GM19372 (cell line): Measurements from ENCODE around the gene SLCO2B1.

ENCODE experiments used
- ATAC-seq: cut with Tn5 transposase; IDR thresholded peaks from one replicate; pipeline ENCODE4 v1.9.1; 2021; ENCODE audit warnings: mild to moderate bottlenecking, low read depth, moderate library complexity; ENCODE audit not compliant: unreplicated experiment

SLCO2B1 gene

DNA sequence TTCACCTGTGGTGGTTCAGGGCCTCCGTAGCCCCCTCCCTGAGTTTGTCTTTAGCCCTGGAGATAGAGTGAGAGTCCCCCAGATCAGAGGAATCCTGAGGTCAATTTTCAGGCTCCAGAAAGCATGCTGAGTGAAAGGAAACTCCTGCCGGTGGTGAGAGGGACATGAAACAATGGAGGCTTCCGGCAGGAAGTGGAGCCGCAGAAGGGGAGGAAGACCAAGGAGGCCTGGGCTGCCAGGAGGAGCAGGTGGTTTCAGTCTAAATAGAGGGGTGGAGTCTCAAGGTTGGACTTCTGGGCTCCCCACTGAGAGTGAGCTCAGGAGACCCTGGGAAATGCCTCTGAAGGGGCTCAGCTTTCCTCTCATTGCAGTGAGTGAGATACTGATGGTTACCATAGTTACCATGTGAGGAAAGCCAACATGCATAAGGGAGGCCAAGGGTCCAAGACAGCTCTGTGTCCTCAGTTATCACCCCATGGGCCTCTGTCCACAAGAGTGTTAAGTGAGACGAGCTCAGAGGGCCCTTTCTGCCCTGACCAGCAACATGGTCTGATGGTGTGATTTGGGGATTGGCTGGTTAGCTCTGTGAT lies 10.7 kb downstream of the SLCO2B1 start:
- no peak for ATAC-seq

GRCh38 chr11:75162954-75163353 lies 12.0 kb downstream of the SLCO2B1 start:
- ATAC-seq = no peak

DNA sequence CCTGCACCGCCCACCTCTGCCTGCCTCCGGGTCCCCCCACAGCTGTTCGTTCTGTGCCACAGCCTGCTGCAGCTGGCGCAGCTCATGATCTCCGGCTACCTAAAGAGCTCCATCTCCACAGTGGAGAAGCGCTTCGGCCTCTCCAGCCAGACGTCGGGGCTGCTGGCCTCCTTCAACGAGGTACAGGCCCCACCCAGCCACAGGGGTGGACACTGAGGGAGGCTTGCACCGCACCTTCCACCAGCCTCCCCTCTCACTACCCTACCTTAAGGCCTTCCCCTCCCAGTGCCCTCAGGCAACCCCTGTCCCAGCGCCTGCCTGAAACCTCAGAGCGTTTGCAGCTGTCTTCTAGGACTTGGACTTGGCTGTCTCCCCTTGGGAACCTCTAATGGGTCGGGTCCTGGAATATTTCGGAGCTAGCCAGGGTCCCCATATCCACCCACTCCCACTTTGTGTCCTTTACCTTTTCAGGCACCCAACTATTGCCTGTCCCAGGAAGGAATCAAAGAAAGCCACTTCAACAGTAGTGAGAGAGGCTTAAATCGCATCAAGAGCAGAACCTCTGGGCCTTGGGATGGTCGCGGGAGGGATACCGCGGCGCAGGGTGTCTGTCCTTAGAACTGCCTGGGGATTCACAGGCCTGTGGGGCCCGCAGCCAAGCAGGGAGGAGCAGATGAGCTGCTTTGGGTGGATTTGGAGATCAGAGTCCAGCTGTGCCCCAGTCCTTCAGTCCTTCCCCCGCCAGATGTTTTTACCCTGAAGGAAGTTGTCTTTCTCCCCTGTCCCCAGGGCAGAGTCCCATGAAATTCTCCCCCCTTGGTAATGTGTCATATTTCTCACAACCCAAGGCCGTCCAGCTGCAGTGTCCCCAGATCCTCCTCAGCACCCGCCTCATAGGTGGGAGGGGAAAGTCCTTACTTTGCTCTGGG lies 13.3 kb downstream of the SLCO2B1 start:
- no peak for ATAC-seq

DNA sequence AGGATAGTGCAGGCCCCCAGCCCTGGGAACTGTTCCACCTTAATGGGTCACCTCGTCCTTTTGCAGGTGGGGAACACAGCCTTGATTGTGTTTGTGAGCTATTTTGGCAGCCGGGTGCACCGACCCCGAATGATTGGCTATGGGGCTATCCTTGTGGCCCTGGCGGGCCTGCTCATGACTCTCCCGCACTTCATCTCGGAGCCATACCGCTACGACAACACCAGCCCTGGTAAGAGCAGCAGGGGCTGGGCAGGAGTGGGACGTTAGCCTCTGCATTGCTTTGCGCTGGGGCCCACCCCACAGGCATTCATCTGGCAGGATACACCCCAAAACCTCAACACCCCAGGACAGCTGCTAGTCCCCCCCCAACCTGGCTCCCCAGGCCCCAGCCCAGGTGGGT lies 14.8 kb downstream of the SLCO2B1 start:
- no peak for ATAC-seq

DNA sequence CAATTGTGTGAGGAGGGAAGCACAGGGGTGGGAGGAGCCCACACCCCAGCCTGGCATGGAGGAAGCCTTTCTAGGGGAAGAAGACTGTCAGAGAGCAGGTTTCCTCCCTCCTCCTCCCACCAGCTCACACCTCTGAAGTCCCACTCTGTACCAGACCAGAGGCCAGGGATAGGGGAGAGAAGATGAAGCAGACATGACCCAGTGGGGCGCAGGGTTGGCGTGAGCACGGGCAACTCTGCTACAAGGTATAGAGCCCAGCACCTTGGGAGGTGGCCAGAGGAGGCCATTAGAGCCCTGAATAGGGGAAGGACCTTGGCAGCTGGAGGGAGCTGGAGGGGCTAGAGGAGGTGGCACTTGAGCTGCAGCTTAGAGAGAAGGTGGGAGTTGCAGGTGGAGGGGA lies 15.9 kb downstream of the SLCO2B1 start:
- no peak for ATAC-seq

DNA sequence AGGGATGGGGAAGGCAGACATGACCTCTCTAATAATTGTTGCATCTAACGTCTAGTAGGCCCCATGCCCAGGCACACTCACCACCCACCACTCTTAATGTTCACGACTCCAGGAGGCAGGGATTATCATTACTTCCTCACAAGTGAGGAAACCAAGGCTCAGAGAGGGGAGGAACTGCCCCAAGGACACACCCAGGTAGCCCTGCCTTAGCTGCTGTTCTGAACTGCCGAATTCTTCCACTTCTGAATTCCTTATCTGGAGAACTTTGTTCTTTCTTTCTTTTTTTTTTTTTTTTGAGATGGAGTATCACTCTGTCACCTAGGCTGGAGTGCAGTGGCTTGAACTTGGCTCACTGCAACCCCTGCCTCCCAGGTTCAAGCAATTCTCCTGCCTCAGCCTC lies 16.7 kb downstream of the SLCO2B1 start:
- no peak for ATAC-seq

DNA sequence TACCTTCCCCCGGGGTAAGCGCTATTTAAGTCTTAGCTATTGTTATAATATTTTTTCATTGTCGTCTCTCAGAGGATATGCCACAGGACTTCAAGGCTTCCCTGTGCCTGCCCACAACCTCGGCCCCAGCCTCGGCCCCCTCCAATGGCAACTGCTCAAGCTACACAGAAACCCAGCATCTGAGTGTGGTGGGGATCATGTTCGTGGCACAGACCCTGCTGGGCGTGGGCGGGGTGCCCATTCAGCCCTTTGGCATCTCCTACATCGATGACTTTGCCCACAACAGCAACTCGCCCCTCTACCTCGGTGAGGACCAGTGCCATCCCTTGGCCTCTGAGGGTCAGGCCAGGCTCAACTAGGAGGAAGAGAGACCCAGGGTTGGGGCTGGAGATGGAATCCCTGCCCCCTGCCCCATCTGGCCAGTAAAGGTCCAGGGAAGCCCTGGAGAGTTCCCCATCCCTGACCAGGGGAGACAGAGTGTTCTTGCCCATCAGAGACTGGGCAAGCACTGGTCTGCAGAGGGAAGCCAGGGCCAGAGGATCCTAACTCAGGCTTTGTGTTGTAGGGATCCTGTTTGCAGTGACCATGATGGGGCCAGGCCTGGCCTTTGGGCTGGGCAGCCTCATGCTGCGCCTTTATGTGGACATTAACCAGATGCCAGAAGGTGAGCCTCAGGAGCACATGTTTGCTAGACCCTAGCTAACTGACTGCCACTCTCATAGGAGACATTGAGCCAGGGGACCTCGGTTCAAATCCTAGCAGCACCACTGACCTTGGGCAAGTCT lies 18.4 kb downstream of the SLCO2B1 start:
- no peak for ATAC-seq

DNA sequence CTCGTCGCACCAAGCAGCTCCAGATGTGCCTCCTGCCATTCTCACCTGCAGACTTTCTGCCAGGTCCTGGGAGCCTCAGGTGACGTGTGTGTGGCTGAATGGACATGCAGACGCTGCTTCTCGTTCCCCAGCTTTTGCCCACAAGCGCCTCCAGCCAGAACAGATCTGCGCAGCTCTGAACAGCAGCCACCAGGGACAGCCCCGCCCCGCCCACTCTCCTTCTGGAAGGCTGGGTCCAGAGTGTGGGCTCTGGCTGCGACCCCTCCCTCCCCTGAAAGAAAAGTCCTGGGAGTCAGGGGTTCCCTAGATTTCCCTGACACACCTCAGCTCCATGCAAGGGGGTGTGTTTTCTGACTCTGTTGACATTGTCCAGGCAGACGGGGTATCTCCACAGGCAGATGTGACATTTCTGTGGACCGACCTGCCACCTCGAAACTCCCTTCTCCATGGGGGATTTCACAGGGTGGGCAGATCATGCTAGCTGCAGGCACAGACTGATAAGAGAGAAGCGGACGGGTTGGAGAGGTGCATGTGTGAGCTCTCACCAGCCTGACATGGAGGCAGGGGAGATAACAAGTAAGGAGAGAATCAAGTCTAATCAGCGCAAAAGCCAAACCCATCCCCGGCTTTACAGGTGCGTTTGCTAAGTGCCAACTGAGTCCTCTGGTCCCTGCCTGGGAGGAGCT lies 19.8 kb downstream of the SLCO2B1 start:
- no peak for ATAC-seq

DNA sequence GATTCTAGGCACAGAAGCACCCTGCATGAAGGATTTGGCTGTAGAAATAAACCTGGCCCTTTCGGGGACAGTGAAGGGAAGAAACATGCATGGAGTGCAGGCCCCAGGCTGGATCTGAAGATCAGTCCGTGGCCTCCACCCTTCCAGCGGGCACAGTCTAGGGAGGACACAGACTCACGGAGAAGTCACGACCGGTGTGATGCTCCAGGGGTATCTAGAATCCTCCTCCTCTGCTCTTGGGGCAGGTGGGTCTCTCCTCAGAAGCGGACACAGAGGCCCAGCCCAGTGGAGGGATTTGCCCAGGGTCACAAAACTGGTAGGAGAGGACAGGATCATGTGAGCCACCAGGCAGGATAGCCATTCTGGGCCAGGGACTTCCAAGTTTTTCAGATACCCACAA lies 22.4 kb downstream of the SLCO2B1 start:
- ATAC-seq = no peak

- ATAC-seq = no peak
Observed at GRCh38 chr11:75174781-75175370, 24.0 kb downstream of the SLCO2B1 start.

GRCh38 chr11:75182664-75183063 lies 31.8 kb downstream of the SLCO2B1 start:
- no peak for ATAC-seq

- ATAC-seq = no peak
Observed at GRCh38 chr11:75184051-75184450, 33.1 kb downstream of the SLCO2B1 start.

DNA sequence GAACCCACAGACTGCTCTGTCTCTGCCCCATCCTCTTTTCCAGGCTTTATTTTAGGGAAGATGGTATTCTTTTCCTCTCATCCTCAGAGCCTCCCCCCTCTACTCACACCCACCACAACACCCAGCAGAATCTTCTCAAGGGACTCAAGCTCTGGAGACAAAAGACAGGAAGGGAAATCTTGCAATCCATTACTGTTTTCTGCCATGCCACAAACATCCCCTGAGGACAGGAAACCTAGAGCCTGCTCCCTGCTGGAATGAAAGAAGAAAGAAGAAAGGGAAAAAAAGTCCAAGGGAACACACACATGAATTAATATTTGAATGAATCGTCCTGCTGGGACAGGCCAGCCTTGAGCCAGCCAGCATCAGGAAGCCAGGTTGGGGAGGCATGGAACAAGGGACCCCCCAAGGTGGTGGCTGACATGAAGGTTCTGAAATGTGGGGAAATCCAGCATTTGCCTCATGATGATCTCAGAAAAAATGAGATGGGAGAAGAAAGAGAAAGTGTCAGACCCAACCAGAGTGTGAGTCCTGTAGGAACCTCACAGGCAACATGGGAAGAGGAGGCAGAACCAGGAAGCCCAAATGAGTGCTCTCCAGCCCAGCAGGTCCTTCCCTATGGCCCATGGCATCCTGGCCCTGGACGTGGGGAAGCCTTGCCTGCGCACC lies 34.0 kb downstream of the SLCO2B1 start:
- ATAC-seq = no peak

- no peak for ATAC-seq
Observed at GRCh38 chr11:75185866-75186265, 35.0 kb downstream of the SLCO2B1 start.

GRCh38 chr11:75186999-75187398 lies 36.1 kb downstream of the SLCO2B1 start:
- no peak for ATAC-seq

DNA sequence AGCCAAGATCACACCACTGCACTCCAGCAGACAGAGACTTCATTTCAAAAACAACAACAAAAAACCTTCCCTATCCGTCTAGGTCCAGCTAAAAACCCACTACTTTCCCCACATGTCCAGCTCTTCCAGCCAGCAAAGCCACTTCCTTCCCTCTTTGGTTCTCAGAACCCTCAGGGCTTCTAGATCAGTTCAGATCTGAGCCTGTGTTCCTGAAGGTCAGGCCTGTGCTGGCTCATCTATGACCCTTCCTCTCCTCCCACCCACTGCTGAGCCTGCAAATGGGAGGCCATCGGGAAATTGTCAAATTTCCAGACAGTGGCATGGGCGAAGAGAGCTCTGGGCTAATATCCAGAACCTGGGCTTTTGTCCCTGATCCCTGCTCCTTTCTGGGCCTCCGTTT lies 37.8 kb downstream of the SLCO2B1 start:
- no peak for ATAC-seq

GRCh38 chr11:75189108-75189507 lies 38.2 kb downstream of the SLCO2B1 start:
- no peak for ATAC-seq

DNA sequence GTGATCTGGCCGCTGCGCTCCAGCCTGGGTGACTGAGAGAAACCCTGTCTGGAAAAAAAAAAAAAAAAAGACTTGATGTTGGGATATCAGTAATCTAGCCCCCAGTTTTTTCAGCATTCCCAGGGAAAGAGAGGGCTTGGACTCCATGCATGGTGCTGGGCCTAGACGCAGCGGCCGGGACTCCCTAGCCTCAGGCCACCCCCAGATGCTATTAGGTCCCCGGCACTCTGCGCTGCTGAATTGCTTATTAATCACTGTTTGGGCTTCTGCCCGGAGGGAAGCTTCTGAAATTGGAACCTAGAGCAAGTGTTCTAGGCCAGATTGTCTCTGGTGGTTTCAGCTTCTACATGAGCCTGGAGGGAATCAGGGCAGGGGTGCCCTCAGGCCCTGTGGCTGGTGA lies 39.0 kb downstream of the SLCO2B1 start:
- no peak for ATAC-seq

DNA sequence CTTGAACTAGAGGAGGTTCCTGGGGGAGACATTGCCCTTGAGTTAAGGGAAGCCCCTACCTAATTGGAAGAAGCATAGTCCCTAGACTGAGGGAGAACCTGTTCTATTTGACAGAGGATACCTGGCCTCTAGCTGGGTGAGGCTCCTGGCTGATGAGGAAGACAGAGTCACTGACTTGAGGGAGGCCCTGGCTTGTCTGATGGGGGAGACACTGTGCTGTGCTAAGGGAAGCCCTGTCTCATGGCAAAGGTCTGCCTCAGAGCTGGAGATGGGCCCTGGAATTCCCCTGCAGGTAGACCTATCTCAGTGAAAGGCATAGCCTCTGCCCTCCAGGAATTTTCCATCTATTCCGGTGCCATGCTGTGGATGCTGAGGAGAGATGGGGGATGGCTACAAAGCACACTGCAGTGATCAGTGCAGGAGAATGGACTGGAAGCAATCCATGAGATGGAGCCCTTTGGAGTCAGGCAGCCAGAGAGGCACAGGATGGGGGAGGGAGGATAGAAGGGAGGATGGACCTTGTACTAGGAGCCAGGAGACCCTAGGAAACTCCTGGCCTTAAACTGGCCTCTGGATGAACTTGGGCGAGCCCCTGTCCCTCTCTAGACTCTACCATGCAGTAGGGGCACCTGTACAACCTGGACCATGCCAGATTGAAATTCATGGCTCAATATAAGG lies 39.9 kb downstream of the SLCO2B1 start:
- ATAC-seq = no peak
